HG03575 (cell line): Measurements from ENCODE around the gene WDPCP.
"Not testable (repeated sequence)": the region's sequence is repeated elsewhere in the genome, so short reads cannot be mapped to it uniquely, and the experiment has no call there.

Experiments
- ATAC-seq: cut with Tn5 transposase; IDR thresholded peaks from one replicate; pipeline ENCODE4 v1.9.1; 2021; ENCODE audit not compliant: unreplicated experiment, insufficient number of reproducible peaks, low FRiP score; ENCODE audit errors: extremely low read depth

The WDPCP gene

GRCh38 chr2:63596401-63596883 lies 8.2 kb upstream of the WDPCP start:
- no peak for ATAC-seq

DNA sequence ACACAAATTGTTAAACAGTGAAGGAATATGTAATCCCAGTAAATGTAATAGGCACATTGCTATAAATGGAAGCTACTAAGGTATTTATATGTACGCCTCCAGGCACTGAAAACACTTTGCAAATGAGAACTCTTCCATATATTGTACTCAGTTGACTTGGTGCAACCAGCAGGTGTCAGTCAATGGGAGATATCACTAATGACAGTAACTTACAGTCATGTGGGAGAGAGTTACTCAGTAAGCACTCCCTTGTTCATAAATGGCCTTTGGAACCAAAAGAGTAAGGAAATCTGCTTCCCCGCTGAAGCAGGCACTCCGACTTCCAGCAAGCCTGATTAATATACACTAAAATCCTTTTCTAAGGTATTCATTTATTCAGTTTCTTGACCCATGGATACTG lies 6.4 kb upstream of the WDPCP start:
- ATAC-seq = no peak

DNA sequence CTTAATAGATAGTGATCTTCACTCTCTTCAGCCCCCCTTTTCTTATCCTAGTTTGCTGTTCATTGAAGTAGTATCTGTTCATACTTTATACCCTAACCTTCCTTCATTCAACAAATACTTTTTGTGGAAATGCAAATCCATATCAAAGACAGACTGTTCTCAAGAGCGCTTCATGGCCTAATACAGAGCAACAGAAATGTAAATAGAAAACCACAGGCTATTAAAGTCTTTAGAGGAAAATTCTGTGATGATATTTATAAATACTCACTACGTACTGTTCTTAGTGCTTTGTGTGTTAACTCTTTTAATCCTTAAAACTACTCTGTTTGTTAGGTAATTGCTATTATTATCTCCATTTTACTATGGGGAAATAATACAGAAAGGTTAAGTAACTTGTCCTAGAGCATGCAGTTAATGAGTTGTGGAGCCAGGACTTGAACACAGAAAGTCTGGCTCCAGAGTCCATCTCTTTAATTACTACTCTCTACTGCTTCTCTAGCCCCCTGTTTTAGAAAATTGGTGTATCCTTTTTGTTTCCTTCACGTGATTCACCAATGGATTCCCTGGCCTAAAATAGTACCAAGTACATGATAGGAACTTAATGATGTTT lies 3.4 kb upstream of the WDPCP start:
- no peak for ATAC-seq

GRCh38 chr2:63590626-63591408 lies 2.5 kb upstream of the WDPCP start:
- no peak for ATAC-seq

GRCh38 chr2:63589148-63589958 lies 1.1 kb upstream of the WDPCP start:
- no peak for ATAC-seq

DNA sequence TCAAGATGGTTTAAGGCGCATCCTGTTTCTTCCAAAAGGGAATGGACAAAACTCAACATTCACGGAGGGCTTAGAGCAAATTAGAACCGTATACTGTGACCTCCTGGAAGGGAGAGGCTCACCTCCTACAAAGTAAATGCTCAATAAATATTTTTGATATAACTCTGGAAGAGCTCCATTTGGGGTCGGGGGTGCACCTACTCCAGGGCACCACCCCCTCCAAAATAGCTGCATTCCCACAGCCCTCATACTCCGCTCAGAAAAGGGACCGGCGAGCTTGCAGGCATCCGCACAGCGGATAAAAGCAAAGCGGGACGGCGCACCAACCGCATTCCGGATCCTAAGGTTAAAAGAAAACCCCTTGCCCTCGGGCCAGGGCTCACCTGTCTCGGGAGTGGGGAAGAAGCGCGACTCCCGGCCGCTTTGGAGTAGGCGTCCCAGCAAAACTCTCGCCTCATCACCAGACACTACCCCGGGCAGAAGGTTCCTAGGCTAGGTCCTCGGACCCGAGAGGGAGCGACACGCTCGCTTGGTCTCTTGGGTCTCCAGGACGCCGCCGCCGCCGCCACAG lies 378 bp downstream of the WDPCP start:
- no peak for ATAC-seq

DNA sequence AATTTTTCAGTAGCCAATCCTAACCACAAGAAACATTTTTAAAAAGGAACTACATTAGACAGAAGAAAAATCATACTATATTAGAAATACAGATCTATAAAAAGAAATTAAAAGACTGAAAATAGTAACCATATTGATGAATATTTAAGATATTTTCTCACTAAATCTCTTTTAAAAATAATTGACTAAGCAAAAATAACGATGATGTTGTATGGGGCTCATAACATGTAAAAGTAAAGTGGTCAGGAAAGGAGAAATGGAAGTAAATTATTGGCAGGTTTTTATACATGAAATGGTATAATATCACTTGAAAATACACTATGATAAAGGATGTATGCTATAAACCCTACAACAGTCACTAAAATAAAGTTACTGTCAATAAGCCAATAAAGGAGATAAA lies 5.4 kb downstream of the WDPCP start:
- ATAC-seq = no peak

- ATAC-seq = no peak
Observed at GRCh38 chr2:63581298-63581961, 6.8 kb downstream of the WDPCP start.

GRCh38 chr2:63580651-63581297 lies 7.5 kb downstream of the WDPCP start:
- ATAC-seq = no peak

DNA sequence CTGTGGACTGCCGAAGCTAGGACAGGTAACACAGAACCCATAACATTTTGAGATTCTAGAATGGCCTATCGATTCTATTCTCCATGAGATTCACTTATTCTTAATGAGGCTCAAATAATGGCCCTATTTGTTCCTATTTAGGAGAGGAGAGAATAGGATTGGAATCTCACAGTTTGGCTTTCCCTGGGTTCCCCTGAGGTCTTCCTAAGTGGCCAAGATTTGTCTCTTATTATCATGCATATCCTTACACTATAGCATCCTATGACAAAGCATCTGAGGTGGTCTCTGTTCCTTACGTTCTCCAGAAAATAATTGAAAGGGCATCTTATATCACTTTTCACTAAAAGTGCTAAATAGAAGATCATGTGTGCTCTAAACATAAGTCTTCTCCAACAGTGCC lies 9.5 kb downstream of the WDPCP start:
- no peak for ATAC-seq

- ATAC-seq = no peak
Observed at GRCh38 chr2:63576546-63576945, 11.7 kb downstream of the WDPCP start.

- not testable (repeated sequence) for ATAC-seq
Observed at GRCh38 chr2:63573726-63574345, 14.4 kb downstream of the WDPCP start.

DNA sequence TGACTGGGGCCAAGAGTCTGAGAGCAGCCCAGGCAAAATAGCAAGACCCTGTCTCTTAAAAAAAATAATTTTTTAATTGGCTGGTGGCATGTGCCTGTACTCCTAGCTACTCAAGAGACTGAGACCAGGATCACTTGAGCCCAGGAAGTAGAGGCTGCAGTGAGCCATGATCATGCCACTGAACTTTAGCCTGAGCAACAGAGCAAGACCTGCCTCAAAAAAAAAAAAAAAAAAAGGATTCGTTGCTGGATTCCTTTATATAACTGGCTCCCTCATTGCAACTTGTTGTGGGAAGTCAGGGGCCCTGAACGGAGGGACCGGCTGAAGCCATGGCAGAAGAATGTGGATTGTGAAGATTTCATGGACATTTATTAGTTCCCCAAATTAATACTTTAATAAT lies 15.3 kb downstream of the WDPCP start:
- not testable (repeated sequence) for ATAC-seq

GRCh38 chr2:63572001-63572400 lies 16.3 kb downstream of the WDPCP start:
- no peak for ATAC-seq

DNA sequence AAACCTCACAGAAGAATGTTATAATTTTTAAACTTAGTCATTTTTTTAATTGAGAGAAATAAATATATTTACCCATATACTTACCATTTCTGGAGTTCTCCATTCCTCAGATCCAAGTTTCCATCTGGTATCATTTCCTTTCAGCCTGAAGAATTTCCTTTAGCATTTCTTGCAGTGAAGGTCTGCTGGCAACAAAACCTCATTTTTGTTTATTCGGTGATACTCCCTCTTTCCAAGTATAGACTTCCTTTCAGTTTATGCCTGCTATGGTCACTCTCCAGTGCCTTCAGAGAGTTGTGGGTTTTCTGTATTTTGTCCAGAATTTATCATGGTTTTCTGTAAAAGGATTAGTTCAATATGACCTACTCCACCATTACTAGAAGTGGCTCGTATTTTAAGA lies 17.0 kb downstream of the WDPCP start:
- no peak for ATAC-seq

DNA sequence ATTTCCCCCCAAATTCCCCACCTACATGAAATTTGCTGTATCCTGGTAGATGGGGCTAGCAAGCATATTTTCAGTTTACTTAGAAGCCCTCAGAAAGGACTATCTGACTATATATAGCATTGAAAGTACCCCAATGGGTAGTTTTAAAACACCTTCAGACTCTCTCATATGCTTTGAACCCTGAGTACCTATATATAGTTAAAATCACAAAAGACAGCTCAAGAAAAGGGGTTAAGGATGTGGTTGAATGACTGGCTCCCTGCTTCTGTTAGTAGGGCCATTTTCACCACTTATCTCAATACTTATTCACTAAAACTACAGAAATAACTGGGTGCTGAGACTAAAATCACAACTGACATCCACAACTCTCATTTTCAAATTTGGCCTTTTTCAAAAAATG lies 18.5 kb downstream of the WDPCP start:
- ATAC-seq = no peak

- ATAC-seq = no peak
Observed at GRCh38 chr2:63562751-63563150, 25.5 kb downstream of the WDPCP start.

GRCh38 chr2:63558922-63559321 lies 29.4 kb downstream of the WDPCP start:
- not testable (repeated sequence) for ATAC-seq
